8988T (cell line): ENCODE results near the gene DIDO1.

ENCODE experiments used
- DNase-seq: peaks from one replicate; pipeline ENCODE4 v3.0.0; 2011

DIDO1 gene

GRCh38 chr20:62926229-62927127 is at the start of gene DIDO1:
DIDO1 (minus strand) TSS chr20:62926505.
- DNase-seq, result peak; percentile 97

- DNase-seq, result no peak
Observed at GRCh38 chr20:62975251-62975760, 49.0 kb upstream of the DIDO1 start.

- DNase-seq, result no peak
Observed at GRCh38 chr20:62972845-62973745, 46.8 kb upstream of the DIDO1 start.

- DNase-seq, result peak; percentile 100
Observed at GRCh38 chr20:62971950-62972844, 45.9 kb upstream of the DIDO1 start.

GRCh38 chr20:62971211-62971949 is 45.1 kb upstream of the DIDO1 start:
- no peak for DNase-seq

GRCh38 chr20:62970307-62971210 is 44.3 kb upstream of the DIDO1 start:
- DNase-seq, result no peak

GRCh38 chr20:62969939-62970306 is 43.6 kb upstream of the DIDO1 start:
- DNase-seq, result no peak

GRCh38 chr20:62969179-62969760 is 43.0 kb upstream of the DIDO1 start:
- DNase-seq, result no peak

GRCh38 chr20:62968378-62969178 is 42.3 kb upstream of the DIDO1 start:
- no peak for DNase-seq

GRCh38 chr20:62967628-62968351 is 41.5 kb upstream of the DIDO1 start:
- no peak for DNase-seq

GRCh38 chr20:62967149-62967501 is 40.8 kb upstream of the DIDO1 start:
- DNase-seq, result no peak

GRCh38 chr20:62966212-62967148 is 40.2 kb upstream of the DIDO1 start:
- no peak for DNase-seq

GRCh38 chr20:62965363-62965771 is 39.1 kb upstream of the DIDO1 start:
- DNase-seq, result no peak

GRCh38 chr20:62964700-62965099 is 38.4 kb upstream of the DIDO1 start:
- DNase-seq, result no peak

- no peak for DNase-seq
Observed at GRCh38 chr20:62963614-62964397, 37.5 kb upstream of the DIDO1 start.

- no peak for DNase-seq
Observed at GRCh38 chr20:62962891-62963613, 36.7 kb upstream of the DIDO1 start.
